HEK293 (cell line): ENCODE data around the gene EYA2.

Source experiments
- CTCF ChIA-PET: fragments of 350-600 bp; formaldehyde crosslinking; extraction: SDS; loops from one replicate; lab custom pipeline; 2021; ENCODE audit warnings: antibody characterized with exemption; lab: Yijun Ruan, JAX
- POLR2A ChIA-PET: fragments of 300-600 bp; formaldehyde crosslinking; extraction: SDS; loops from one replicate; lab custom pipeline; 2020; ENCODE audit warnings: antibody characterized with exemption, inconsistent platforms; lab: Yijun Ruan, JAX
- H3K27ac ChIP-seq: fragments of 200-500 bp; sonication (Bioruptor generic); 2 replicates; pipeline ENCODE4 v1.5.1; 2014; ENCODE audit warnings: low read depth, low read length, control low read depth, inconsistent platforms; ENCODE audit errors: extremely low read depth
- H3K36me3 ChIP-seq, 2 experiments: fragments of 200-500 bp in 1 of 2; sonication (Bioruptor generic) in 1 of 2; 1 replicate in 1 of 2; 2 replicates in 1 of 2; pipeline ENCODE4 v1.5.1; 2014 to 2017; ENCODE audit warnings: inconsistent platforms in 2 of 2, low read length in 2 of 2; ENCODE audit not compliant: control insufficient read depth in 2 of 2, insufficient read depth in 1 of 2
- H3K4me1 ChIP-seq: fragments of 200-500 bp; sonication (Bioruptor generic); 2 replicates; pipeline ENCODE4 v1.5.1; 2014; ENCODE audit warnings: mild to moderate bottlenecking, low read length, inconsistent platforms; ENCODE audit not compliant: control insufficient read depth, insufficient read depth
- H3K4me3 ChIP-seq: 2 replicates; pipeline ENCODE4 v1.5.1; 2011; ENCODE audit warnings: low read depth, mild to moderate bottlenecking, control low read depth, low read length, moderate library complexity
- H3K9me3 ChIP-seq: fragments of 200-500 bp; sonication (Bioruptor generic); 2 replicates; pipeline ENCODE4 v1.5.1; 2014; ENCODE audit warnings: low read depth, low read length, inconsistent platforms; ENCODE audit not compliant: control insufficient read depth, insufficient read depth
- GLIS1 ChIP-seq: fragments of 450-650 bp; formaldehyde crosslinking; IDR thresholded peaks from 2 replicates; pipeline ENCODE4 v1.5.1; 2016; ENCODE audit warnings: missing biosample characterization, missing genetic modification characterization
- HOXA7 ChIP-seq: sonication (generic); formaldehyde crosslinking; IDR thresholded peaks from 2 replicates; pipeline ENCODE4 v1.8.1; 2022; ENCODE audit warnings: missing genetic modification reagents, borderline replicate concordance
- KLF1 ChIP-seq: fragments of 450-650 bp; formaldehyde crosslinking; IDR thresholded peaks from 2 replicates; pipeline ENCODE4 v1.5.1; 2016; ENCODE audit warnings: missing biosample characterization, missing genetic modification characterization
- KLF16 ChIP-seq: fragments of 450-650 bp; formaldehyde crosslinking; IDR thresholded peaks from 2 replicates; pipeline ENCODE4 v1.5.1; 2017; ENCODE audit warnings: missing biosample characterization, missing genetic modification characterization
- PRDM2 ChIP-seq: fragments of 450-650 bp; formaldehyde crosslinking; IDR thresholded peaks from 2 replicates; pipeline ENCODE4 v1.5.1; 2016; ENCODE audit warnings: missing biosample characterization, missing genetic modification characterization, borderline replicate concordance
- RBAK ChIP-seq: fragments of 450-650 bp; formaldehyde crosslinking; IDR thresholded peaks from 2 replicates; pipeline ENCODE4 v1.5.1; 2016; ENCODE audit warnings: missing biosample characterization, missing genetic modification characterization
- SETDB1 ChIP-seq: IDR thresholded peaks from one replicate; pipeline ENCODE4 v1.6.1; 2017; ENCODE audit warnings: mild to moderate bottlenecking, low read length, moderate library complexity, mixed read lengths; ENCODE audit not compliant: insufficient read length
- ZIC2 ChIP-seq: fragments of 450-650 bp; formaldehyde crosslinking; IDR thresholded peaks from 2 replicates; pipeline ENCODE4 v1.5.1; 2016; ENCODE audit warnings: missing biosample characterization, missing genetic modification characterization
- ZNF114 ChIP-seq: fragments of 450-650 bp; formaldehyde crosslinking; IDR thresholded peaks from 2 replicates; pipeline ENCODE4 v1.5.0; 2017; ENCODE audit warnings: missing biosample characterization, missing genetic modification characterization
- ZNF155 ChIP-seq: fragments of 450-650 bp; formaldehyde crosslinking; IDR thresholded peaks from 2 replicates; pipeline ENCODE4 v1.5.1; 2016; ENCODE audit warnings: missing biosample characterization, missing genetic modification characterization
- ZNF354C ChIP-seq: fragments of 450-650 bp; formaldehyde crosslinking; IDR thresholded peaks from 2 replicates; pipeline ENCODE4 v1.5.1; 2016; ENCODE audit warnings: missing biosample characterization, missing genetic modification characterization, low read depth, borderline replicate concordance
- ZNF433 ChIP-seq: fragments of 450-650 bp; formaldehyde crosslinking; IDR thresholded peaks from 2 replicates; pipeline ENCODE4 v1.5.1; 2016; ENCODE audit warnings: missing biosample characterization, missing genetic modification characterization, low read depth
- ZNF488 ChIP-seq: fragments of 450-650 bp; formaldehyde crosslinking; IDR thresholded peaks from 2 replicates; pipeline ENCODE4 v1.5.1; 2016; ENCODE audit warnings: missing biosample characterization, missing genetic modification characterization
- ZNF529 ChIP-seq: fragments of 450-650 bp; formaldehyde crosslinking; IDR thresholded peaks from 2 replicates; pipeline ENCODE4 v1.5.1; 2017; ENCODE audit warnings: missing genetic modification characterization, missing biosample characterization; ENCODE audit not compliant: insufficient replicate concordance
- ZNF544 ChIP-seq: fragments of 450-650 bp; formaldehyde crosslinking; IDR thresholded peaks from 2 replicates; pipeline ENCODE4 v1.5.0; 2017; ENCODE audit warnings: missing biosample characterization, missing genetic modification characterization
- ZNF621 ChIP-seq: fragments of 450-650 bp; formaldehyde crosslinking; IDR thresholded peaks from 2 replicates; pipeline ENCODE4 v1.5.1; 2017; ENCODE audit warnings: missing biosample characterization, missing genetic modification characterization
- ZNF677 ChIP-seq: fragments of 450-650 bp; IDR thresholded peaks from 2 replicates; pipeline ENCODE4 v1.5.0; 2018; ENCODE audit warnings: missing biosample characterization, mild to moderate bottlenecking, missing genetic modification characterization, moderate library complexity
- ZSCAN23 ChIP-seq: fragments of 450-650 bp; formaldehyde crosslinking; IDR thresholded peaks from 2 replicates; pipeline ENCODE4 v1.5.1; 2016; ENCODE audit warnings: missing biosample characterization, missing genetic modification characterization
- ZSCAN30 ChIP-seq: fragments of 450-650 bp; IDR thresholded peaks from 2 replicates; pipeline ENCODE4 v1.5.1; 2018; ENCODE audit warnings: missing biosample characterization, mild to moderate bottlenecking, missing genetic modification characterization, moderate library complexity
- TF ChIP-seq, protein P1 (sequence below): fragments of 450-650 bp; IDR thresholded peaks from 2 replicates; pipeline ENCODE4 v1.5.1; 2018; ENCODE audit warnings: missing biosample characterization, missing genetic modification characterization
- TF ChIP-seq, protein P2 (sequence below): fragments of 450-650 bp; IDR thresholded peaks from 2 replicates; pipeline ENCODE4 v1.5.1; 2018; ENCODE audit warnings: missing biosample characterization, mild to moderate bottlenecking, missing genetic modification characterization
- TF ChIP-seq, protein P3 (sequence below): fragments of 450-650 bp; formaldehyde crosslinking; IDR thresholded peaks from 2 replicates; pipeline ENCODE4 v1.5.1; 2016; ENCODE audit warnings: missing biosample characterization, missing genetic modification characterization, low read depth

Gene EYA2

DNA sequence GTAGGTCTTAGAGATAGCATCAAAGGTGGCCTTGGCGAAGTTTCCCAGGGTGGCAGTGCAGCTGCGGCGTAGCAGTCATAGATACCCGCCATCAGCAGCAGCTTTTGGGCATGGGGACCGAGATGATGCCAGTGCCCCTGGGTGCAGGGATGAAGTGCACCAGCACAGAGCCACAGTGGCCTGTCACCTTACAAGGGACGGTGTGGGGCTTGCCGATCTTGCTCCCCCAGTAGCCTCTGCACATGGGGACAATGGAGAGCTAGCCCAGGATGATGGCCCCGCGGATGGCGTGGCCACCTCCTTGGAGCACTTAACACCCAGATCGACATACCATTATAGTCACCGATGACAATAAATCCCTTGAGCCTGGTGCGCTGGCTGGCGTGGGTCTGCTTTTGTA is 266.3 kb downstream of the EYA2 start:
- no peak for TF ChIP-seq PRDM2 (tag by site-specific recombination)
- no peak for TF ChIP-seq ZSCAN30 (tag by site-specific recombination)
- no peak for TF ChIP-seq ZSCAN23 (tag by site-specific recombination)
- no peak for TF ChIP-seq HOXA7 (CRISPR knock-in tag)
- POLR2A ChIA-PET, result no interaction called here
- no peak overlapping the region for H3K27ac ChIP-seq
- H3K36me3 ChIP-seq, result no peaks in the 10 kb centered on the region
- no peaks in the 10 kb centered on the region for H3K4me1 ChIP-seq
- H3K9me3 ChIP-seq, result no peaks in the 10 kb centered on the region
- no peak overlapping the region for H3K4me3 ChIP-seq
- CTCF ChIA-PET, result no interaction called here

DNA sequence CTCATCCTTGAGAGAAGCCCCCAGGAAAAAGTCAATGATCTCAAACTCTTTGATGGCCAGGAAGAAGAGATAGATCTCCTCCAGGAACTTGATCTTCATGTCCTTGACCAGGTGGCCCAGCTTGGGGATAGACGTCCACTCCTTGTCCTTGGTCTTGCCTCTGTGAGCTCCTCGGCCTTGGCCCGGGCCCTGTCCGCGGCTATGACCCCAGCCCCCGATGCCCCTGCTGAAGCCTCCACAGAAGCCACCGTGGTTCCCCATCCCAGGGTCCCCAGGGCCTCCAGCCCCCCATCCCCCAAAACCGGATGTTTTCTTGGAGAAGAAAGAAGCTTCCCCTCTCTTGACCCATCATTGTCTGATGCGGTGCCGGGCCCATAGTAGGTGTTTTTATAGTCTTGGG is 266.8 kb downstream of the EYA2 start:
- Histone ChIP-seq H3K9me3 (no peaks in the 10 kb centered on the region), H3K4me1 (no peaks in the 10 kb centered on the region), H3K4me3 (no peak overlapping the region), H3K36me3 (no peaks in the 10 kb centered on the region)
- CTCF ChIA-PET, result no interaction called here
- POLR2A ChIA-PET, result no interaction called here
- TF ChIP-seq RBAK (tag by site-specific recombination) (no peak), ZNF354C (tag by site-specific recombination) (no peak), ZNF529 (tag by site-specific recombination) (no peak), ZNF621 (tag by site-specific recombination) (no peak), ZNF544 (tag by site-specific recombination) (no peak), ZNF114 (tag by site-specific recombination) (no peak), GLIS1 (tag by site-specific recombination) (no peak), ZNF488 (tag by site-specific recombination) (no peak), ZNF433 (no peak), ZSCAN30 (tag by site-specific recombination) (no peak), SETDB1 (no peak), ZIC2 (no peak), ZNF677 (tag by site-specific recombination) (no peak), KLF1 (tag by site-specific recombination) (no peak), KLF16 (tag by site-specific recombination) (no peak), ZNF155 (no peak)
- TF ChIP-seq, protein P1, sequence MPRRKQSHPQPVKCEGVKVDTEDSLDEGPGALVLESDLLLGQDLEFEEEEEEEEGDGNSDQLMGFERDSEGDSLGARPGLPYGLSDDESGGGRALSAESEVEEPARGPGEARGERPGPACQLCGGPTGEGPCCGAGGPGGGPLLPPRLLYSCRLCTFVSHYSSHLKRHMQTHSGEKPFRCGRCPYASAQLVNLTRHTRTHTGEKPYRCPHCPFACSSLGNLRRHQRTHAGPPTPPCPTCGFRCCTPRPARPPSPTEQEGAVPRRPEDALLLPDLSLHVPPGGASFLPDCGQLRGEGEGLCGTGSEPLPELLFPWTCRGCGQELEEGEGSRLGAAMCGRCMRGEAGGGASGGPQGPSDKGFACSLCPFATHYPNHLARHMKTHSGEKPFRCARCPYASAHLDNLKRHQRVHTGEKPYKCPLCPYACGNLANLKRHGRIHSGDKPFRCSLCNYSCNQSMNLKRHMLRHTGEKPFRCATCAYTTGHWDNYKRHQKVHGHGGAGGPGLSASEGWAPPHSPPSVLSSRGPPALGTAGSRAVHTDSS (tag by site-specific recombination), result no peak
- TF ChIP-seq, protein P2, sequence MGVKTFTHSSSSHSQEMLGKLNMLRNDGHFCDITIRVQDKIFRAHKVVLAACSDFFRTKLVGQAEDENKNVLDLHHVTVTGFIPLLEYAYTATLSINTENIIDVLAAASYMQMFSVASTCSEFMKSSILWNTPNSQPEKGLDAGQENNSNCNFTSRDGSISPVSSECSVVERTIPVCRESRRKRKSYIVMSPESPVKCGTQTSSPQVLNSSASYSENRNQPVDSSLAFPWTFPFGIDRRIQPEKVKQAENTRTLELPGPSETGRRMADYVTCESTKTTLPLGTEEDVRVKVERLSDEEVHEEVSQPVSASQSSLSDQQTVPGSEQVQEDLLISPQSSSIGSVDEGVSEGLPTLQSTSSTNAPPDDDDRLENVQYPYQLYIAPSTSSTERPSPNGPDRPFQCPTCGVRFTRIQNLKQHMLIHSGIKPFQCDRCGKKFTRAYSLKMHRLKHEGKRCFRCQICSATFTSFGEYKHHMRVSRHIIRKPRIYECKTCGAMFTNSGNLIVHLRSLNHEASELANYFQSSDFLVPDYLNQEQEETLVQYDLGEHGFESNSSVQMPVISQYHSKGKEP (tag by site-specific recombination), result no peak
- TF ChIP-seq, protein P3, sequence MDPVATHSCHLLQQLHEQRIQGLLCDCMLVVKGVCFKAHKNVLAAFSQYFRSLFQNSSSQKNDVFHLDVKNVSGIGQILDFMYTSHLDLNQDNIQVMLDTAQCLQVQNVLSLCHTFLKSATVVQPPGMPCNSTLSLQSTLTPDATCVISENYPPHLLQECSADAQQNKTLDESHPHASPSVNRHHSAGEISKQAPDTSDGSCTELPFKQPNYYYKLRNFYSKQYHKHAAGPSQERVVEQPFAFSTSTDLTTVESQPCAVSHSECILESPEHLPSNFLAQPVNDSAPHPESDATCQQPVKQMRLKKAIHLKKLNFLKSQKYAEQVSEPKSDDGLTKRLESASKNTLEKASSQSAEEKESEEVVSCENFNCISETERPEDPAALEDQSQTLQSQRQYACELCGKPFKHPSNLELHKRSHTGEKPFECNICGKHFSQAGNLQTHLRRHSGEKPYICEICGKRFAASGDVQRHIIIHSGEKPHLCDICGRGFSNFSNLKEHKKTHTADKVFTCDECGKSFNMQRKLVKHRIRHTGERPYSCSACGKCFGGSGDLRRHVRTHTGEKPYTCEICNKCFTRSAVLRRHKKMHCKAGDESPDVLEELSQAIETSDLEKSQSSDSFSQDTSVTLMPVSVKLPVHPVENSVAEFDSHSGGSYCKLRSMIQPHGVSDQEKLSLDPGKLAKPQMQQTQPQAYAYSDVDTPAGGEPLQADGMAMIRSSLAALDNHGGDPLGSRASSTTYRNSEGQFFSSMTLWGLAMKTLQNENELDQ (tag by site-specific recombination), result no peak
- TF ChIP-seq, all 188 proteins: peak for 0
- no peak overlapping the region for H3K27ac ChIP-seq
